GM23338 (cell line): Measurements from ENCODE around the gene KCNJ18. TPM values are rescaled to one million over a fixed set of nuclear protein-coding genes. Genes with fewer than 3 reads are reported as not detected.
"Not testable (repeated sequence)": the region's sequence is repeated elsewhere in the genome, so short reads cannot be mapped to it uniquely, and the experiment has no call there.

Experiments used
- ATAC-seq: fragments of 200-7000 bp; cut with Tn5 transposase; 3 replicates; pipeline ENCODE4 v1.9.1; 2020
- DNase-seq: peaks from one replicate; pipeline ENCODE4 v3.0.0-alpha.2; 2015; ENCODE audit warnings: low spot score
- H2AFZ ChIP-seq: fragments of 200-600 bp; sonication (generic); 2 replicates; pipeline ENCODE4 v1.8.0; 2016; ENCODE audit warnings: antibody characterized with exemption, mild to moderate bottlenecking, moderate library complexity
- H3F3A ChIP-seq: fragments of 200-600 bp; sonication (generic); replicated peaks from 2 replicates; pipeline ENCODE4 v1.8.0; 2017; ENCODE audit warnings: antibody characterized with exemption, mixed run types, low read depth
- H3K27ac ChIP-seq: fragments of 200-600 bp; sonication (generic); 2 replicates; pipeline ENCODE4 v1.6.1; 2016; ENCODE audit warnings: low read depth
- H3K27me3 ChIP-seq: fragments of 200-600 bp; sonication (generic); 2 replicates; pipeline ENCODE4 v1.8.0; 2016; ENCODE audit warnings: mild to moderate bottlenecking, mixed run types, moderate library complexity; ENCODE audit not compliant: insufficient read depth
- H3K36me3 ChIP-seq: fragments of 200-600 bp; sonication (generic); 2 replicates; pipeline ENCODE4 v1.8.0; 2016; ENCODE audit warnings: mild to moderate bottlenecking; ENCODE audit not compliant: insufficient read depth
- H3K4me1 ChIP-seq: fragments of 200-600 bp; sonication (generic); 2 replicates; pipeline ENCODE4 v1.8.0; 2016; ENCODE audit warnings: mild to moderate bottlenecking, moderate library complexity; ENCODE audit not compliant: insufficient read depth
- H3K4me2 ChIP-seq: fragments of 200-600 bp; sonication (generic); 2 replicates; pipeline ENCODE4 v1.7.1; 2017; ENCODE audit warnings: mixed run types
- H3K4me3 ChIP-seq: fragments of 200-600 bp; sonication (generic); 2 replicates; pipeline ENCODE4 v1.6.1; 2016; ENCODE audit warnings: mixed run types
- H3K79me2 ChIP-seq: fragments of 200-600 bp; sonication (generic); replicated peaks from 2 replicates; pipeline ENCODE4 v1.8.0; 2017; ENCODE audit warnings: mild to moderate bottlenecking; ENCODE audit not compliant: insufficient read depth
- H3K9me2 ChIP-seq: fragments of 200-600 bp; sonication (generic); 2 replicates; pipeline ENCODE4 v1.8.0; 2017; ENCODE audit not compliant: insufficient read depth
- H4K20me1 ChIP-seq: fragments of 200-600 bp; sonication (generic); replicated peaks from 2 replicates; pipeline ENCODE4 v1.8.0; 2017; ENCODE audit warnings: mild to moderate bottlenecking; ENCODE audit not compliant: insufficient read depth
- H3K27ac Mint-ChIP-seq: 2 replicates; pipeline ENCODE4 v1.8.0; 2020; ENCODE audit warnings: inconsistent platforms, mild to moderate bottlenecking, moderate library complexity, mixed read lengths
- H3K27me3 Mint-ChIP-seq: 3 replicates; pipeline ENCODE4 v1.8.0; 2022; ENCODE audit warnings: low read depth, mild to moderate bottlenecking, moderate library complexity, mixed read lengths, inconsistent platforms; ENCODE audit not compliant: insufficient read depth, poor library complexity
- H3K36me3 Mint-ChIP-seq: 3 replicates; pipeline ENCODE4 v1.8.0; 2021; ENCODE audit warnings: low read depth, mild to moderate bottlenecking, inconsistent platforms, moderate library complexity, mixed read lengths
- H3K4me1 Mint-ChIP-seq: 3 replicates; pipeline ENCODE4 v1.8.0; 2020; ENCODE audit warnings: mild to moderate bottlenecking, inconsistent platforms, mixed read lengths
- H3K4me3 Mint-ChIP-seq: 3 replicates; pipeline ENCODE4 v1.8.0; 2021; ENCODE audit warnings: moderate library complexity, mild to moderate bottlenecking, inconsistent platforms, mixed read lengths
- H3K9me3 Mint-ChIP-seq: 3 replicates; pipeline ENCODE4 v1.8.0; 2020; ENCODE audit warnings: moderate library complexity, mild to moderate bottlenecking, inconsistent platforms, mixed read lengths
- CREB1 ChIP-seq: fragments of 250-450 bp; sonication (Bioruptor Pico); IDR thresholded peaks from 2 replicates; pipeline ENCODE4 v1.5.0; 2020; ENCODE audit warnings: low read depth, mild to moderate bottlenecking, moderate library complexity
- CTCF ChIP-seq, 2 experiments: fragments of 200-600 bp in 1 of 2; sonication (generic) in 1 of 2; conservative IDR thresholded peaks; 2 replicates each; pipeline versions ENCODE4 v1.5.1 to v1.6.1; 2016 to 2017; ENCODE audit warnings: antibody characterized with exemption in 2 of 2, low read depth in 2 of 2, mild to moderate bottlenecking in 2 of 2, moderate library complexity in 1 of 2
- EZH2phosphoT487 ChIP-seq: fragments of 200-600 bp; sonication (generic); IDR thresholded peaks from one replicate; pipeline ENCODE4 v1.8.1; 2018; ENCODE audit warnings: antibody characterized with exemption; ENCODE audit not compliant: unreplicated experiment
- NANOG ChIP-seq: IDR thresholded peaks from 2 replicates; pipeline ENCODE4 v1.6.1; 2016; ENCODE audit warnings: antibody characterized with exemption, borderline replicate concordance
- STAT1 ChIP-seq: IDR thresholded peaks from one replicate; pipeline ENCODE4 v1.6.1; 2016; ENCODE audit warnings: antibody characterized with exemption; ENCODE audit not compliant: unreplicated experiment
- ZNF114 ChIP-seq: fragments of 250-450 bp; sonication (Bioruptor Pico); IDR thresholded peaks from 2 replicates; pipeline ENCODE4 v1.5.0; 2020; ENCODE audit warnings: mild to moderate bottlenecking, moderate library complexity
- ZNF331 ChIP-seq: fragments of 250-450 bp; sonication (Bioruptor Pico); IDR thresholded peaks from 2 replicates; pipeline ENCODE4 v1.5.0; 2020; ENCODE audit warnings: low read depth, mild to moderate bottlenecking, moderate library complexity
- polyA plus RNA-seq: library from polyadenylated mRNA; unstranded; fragments of >200 nt; fragmentation: Nextera tagmentation; extraction: Ambion mirVana; gene quantifications from 2 replicates; pipeline ENCODE4 v1.2.1, GENCODE V29; 2016
- total RNA-seq: library from RNA; depleted of rRNA; stranded (reverse); fragments of >200 nt; shearing (Covaris generic); gene quantifications from 2 replicates; pipeline ENCODE4 v1.2.3, GENCODE V29; 2014
- TF ChIP-seq, protein P1 (sequence below): IDR thresholded peaks from 2 replicates; pipeline ENCODE4 v1.6.1; 2016; ENCODE audit warnings: antibody characterized with exemption

Gene KCNJ18
- total and polyA plus RNA-seq, 2 experiments from 2014 or later = not detected

DNA sequence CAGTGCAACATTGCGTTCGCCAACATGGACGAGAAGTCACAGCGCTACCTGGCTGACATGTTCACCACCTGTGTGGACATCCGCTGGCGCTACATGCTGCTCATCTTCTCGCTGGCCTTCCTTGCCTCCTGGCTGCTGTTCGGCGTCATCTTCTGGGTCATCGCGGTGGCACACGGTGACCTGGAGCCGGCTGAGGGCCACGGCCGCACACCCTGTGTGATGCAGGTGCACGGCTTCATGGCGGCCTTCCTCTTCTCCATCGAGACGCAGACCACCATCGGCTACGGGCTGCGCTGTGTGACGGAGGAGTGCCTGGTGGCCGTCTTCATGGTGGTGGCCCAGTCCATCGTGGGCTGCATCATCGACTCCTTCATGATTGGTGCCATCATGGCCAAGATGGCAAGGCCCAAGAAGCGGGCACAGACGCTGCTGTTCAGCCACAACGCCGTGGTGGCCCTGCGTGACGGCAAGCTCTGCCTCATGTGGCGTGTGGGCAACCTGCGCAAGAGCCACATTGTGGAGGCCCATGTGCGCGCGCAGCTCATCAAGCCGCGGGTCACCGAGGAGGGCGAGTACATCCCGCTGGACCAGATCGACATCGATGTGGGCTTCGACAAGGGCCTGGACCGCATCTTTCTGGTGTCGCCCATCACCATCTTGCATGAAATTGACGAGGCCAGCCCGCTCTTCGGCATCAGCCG is 10.8 kb downstream of the KCNJ18 start:
- H3K27me3 Mint-ChIP-seq, H3K36me3 ChIP-seq, H3F3A ChIP-seq, H4K20me1 ChIP-seq, H3K27ac ChIP-seq, H3K4me1 Mint-ChIP-seq, H3K9me2 ChIP-seq, DNase-seq, H3K4me1 ChIP-seq, H3K4me3 Mint-ChIP-seq, H3K27ac Mint-ChIP-seq, H3K4me3 ChIP-seq, H2AFZ ChIP-seq, H3K27me3 ChIP-seq, H3K79me2 ChIP-seq, H3K4me2 ChIP-seq, ATAC-seq: not testable (repeated sequence)
- H3K36me3 Mint-ChIP-seq = peaks cover 20% of the 10 kb centered on the region
- H3K9me3 Mint-ChIP-seq = peaks cover 63% of the 10 kb centered on the region

GRCh38 chr17:21703891-21704872 is 11.9 kb downstream of the KCNJ18 start:
- H4K20me1 ChIP-seq, H3K79me2 ChIP-seq, H3K27me3 ChIP-seq, H3K27ac ChIP-seq, H3K4me3 ChIP-seq, H3K4me3 Mint-ChIP-seq, H3K4me2 ChIP-seq, H3K4me1 Mint-ChIP-seq, H3K4me1 ChIP-seq, H2AFZ ChIP-seq, H3K27ac Mint-ChIP-seq, H3K27me3 Mint-ChIP-seq, ATAC-seq, H3K36me3 ChIP-seq, DNase-seq, H3F3A ChIP-seq, H3K9me2 ChIP-seq: not testable (repeated sequence)
- Mint-ChIP-seq H3K9me3 (peaks cover 70% of the 10 kb centered on the region), H3K36me3 (peaks cover 23% of the 10 kb centered on the region)

DNA sequence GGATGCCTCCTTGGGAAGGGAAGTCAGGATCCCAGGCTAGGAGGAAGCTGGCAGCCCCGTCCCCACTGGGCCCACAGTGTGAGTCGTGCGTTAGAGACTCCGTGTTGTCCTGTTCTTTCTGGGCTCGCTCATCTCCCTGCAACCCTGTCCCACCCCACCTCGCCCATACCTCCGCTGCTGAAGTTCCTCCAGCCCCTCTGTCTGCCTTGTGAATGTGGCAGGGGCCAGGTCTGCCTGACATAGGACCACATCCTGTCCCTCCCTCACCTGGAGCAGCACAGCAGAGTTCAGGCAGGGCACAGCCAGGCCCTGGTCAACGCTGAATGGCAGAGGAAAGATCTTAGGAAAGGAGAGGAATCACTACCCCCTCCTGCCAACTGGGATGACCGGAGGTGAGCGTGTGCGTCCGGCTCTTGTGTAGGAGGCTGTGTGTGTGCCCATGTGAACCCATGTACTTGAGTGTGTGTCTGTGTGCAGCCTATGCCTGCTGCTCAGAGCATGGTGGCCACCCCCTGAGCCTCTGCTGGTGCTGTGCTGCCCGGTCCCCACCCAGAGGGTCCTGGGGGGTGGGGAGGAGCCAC is 12.8 kb downstream of the KCNJ18 start:
- peaks cover 67% of the 10 kb centered on the region for H3K9me3 Mint-ChIP-seq

DNA sequence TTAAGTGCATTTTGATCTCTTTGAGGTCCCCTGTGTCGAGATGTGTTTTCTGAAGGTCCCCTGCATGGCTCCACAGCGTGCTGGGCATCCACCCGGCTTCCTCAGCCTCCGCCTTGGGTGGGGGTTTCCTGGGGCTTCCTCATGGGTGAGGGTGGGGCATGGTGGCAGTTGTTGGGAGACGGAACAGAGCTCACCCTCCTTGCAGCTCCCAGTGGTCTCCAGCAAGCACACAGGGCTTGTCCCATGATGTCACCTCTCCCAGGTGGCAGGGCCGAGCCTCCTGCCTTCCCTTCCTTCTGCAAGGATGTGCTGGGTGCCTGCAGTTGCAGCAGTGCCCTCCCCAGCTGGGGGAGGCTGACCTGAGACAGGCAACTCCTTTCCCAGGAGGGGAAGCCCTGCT is 13.4 kb downstream of the KCNJ18 start:
- not testable (repeated sequence) for H3K4me1 Mint-ChIP-seq, H3K4me3 ChIP-seq, H3K27me3 Mint-ChIP-seq, H3F3A ChIP-seq, H2AFZ ChIP-seq, H3K79me2 ChIP-seq, H3K27ac ChIP-seq, H3K27ac Mint-ChIP-seq, H3K4me2 ChIP-seq, H3K27me3 ChIP-seq, H3K4me3 Mint-ChIP-seq, H3K4me1 ChIP-seq, ATAC-seq, H4K20me1 ChIP-seq, H3K9me2 ChIP-seq, H3K36me3 ChIP-seq, DNase-seq
- peaks cover 73% of the 10 kb centered on the region for H3K9me3 Mint-ChIP-seq
- peaks cover 23% of the 10 kb centered on the region for H3K36me3 Mint-ChIP-seq

More for the DNA sequence above, 12.8 kb downstream of the KCNJ18 start:
- Mint-ChIP-seq H3K4me3 (no peak overlapping the region), H3K27me3 (peaks cover 6% of the 10 kb centered on the region), H3K36me3 (peaks cover 23% of the 10 kb centered on the region), H3K27ac (no peak overlapping the region), H3K4me1 (no peaks in the 10 kb centered on the region)
- DNase-seq (no peak), ATAC-seq (no peak)
- Histone ChIP-seq H3K27me3 (no peaks in the 10 kb centered on the region), H4K20me1 (no peaks in the 10 kb centered on the region), H3K4me2 (no peak overlapping the region), H3K79me2 (no peaks in the 10 kb centered on the region), H3K4me1 (no peaks in the 10 kb centered on the region), H3K27ac (no peak overlapping the region), H3F3A (no peaks in the 10 kb centered on the region), H2AFZ (no peak overlapping the region), H3K4me3 (no peak overlapping the region), H3K36me3 (no peaks in the 10 kb centered on the region), H3K9me2 (no peaks in the 10 kb centered on the region)
- TF ChIP-seq CREB1 (CRISPR knock-in tag) (no peak), ZNF331 (CRISPR knock-in tag) (no peak), NANOG (no peak), EZH2phosphoT487 (no peak), CTCF (conservative IDR thresholded peaks at IDR 0.05; ENCODE audit: low read depth in 2 of 2) (no peak), STAT1 (no peak), ZNF114 (CRISPR knock-in tag) (no peak)
- TF ChIP-seq, protein P1, sequence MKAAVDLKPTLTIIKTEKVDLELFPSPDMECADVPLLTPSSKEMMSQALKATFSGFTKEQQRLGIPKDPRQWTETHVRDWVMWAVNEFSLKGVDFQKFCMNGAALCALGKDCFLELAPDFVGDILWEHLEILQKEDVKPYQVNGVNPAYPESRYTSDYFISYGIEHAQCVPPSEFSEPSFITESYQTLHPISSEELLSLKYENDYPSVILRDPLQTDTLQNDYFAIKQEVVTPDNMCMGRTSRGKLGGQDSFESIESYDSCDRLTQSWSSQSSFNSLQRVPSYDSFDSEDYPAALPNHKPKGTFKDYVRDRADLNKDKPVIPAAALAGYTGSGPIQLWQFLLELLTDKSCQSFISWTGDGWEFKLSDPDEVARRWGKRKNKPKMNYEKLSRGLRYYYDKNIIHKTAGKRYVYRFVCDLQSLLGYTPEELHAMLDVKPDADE = no peak
